SK-N-SH (cell line): ENCODE data around the gene ZBED3. TPM values are rescaled to one million over a fixed set of nuclear protein-coding genes. Genes with fewer than 3 reads are reported as not detected.
"Not testable (repeated sequence)": the region's sequence is repeated elsewhere in the genome, so short reads cannot be mapped to it uniquely, and the experiment has no call there.

ENCODE experiments used
- CTCF ChIA-PET: fragments of 300-600, 350-600 bp; formaldehyde crosslinking; extraction: SDS; loops from one replicate; lab custom pipeline; 2021; lab: Yijun Ruan, JAX
- POLR2A ChIA-PET: fragments of 350-600 bp; sonication (Branson Sonifier 250); formaldehyde crosslinking; extraction: SDS; loops from one replicate; lab custom pipeline; 2020; ENCODE audit warnings: antibody characterized with exemption, inconsistent platforms; lab: Yijun Ruan, JAX
- DNase-seq: peaks from one replicate; pipeline ENCODE4 v3.0.0; 2012
- H2AFZ ChIP-seq: fragments of 200-600 bp; sonication (generic); 2 replicates; pipeline ENCODE4 v1.8.1; 2016; ENCODE audit warnings: antibody characterized with exemption, mild to moderate bottlenecking, low read depth
- H3F3A ChIP-seq: fragments of 200-600 bp; sonication (generic); replicated peaks from 2 replicates; pipeline ENCODE3; 2016; ENCODE audit warnings: antibody characterized with exemption, mild to moderate bottlenecking; ENCODE audit not compliant: insufficient read depth
- H3K27ac ChIP-seq, 2 experiments: fragments of 200-500 bp in 1 of 2; fragments of 200-600 bp in 1 of 2; sonication (Bioruptor generic) in 1 of 2; sonication (generic), shearing (Covaris generic) in 1 of 2; 2 replicates each; pipeline versions ENCODE4 v1.5.1 to v1.6.1; 2014 to 2016; ENCODE audit warnings: low read depth in 2 of 2, inconsistent platforms in 1 of 2, low read length in 1 of 2, mild to moderate bottlenecking in 1 of 2, mixed read lengths in 1 of 2
- H3K27me3 ChIP-seq: fragments of 200-600 bp; sonication (generic), shearing (Covaris generic); 2 replicates; pipeline ENCODE4 v1.6.1; 2016; ENCODE audit warnings: mixed run types; ENCODE audit not compliant: insufficient read depth
- H3K36me3 ChIP-seq, 2 experiments: fragments of 200-500 bp in 1 of 2; fragments of 200-600 bp in 1 of 2; sonication (Bioruptor generic) in 1 of 2; sonication (generic) in 1 of 2; replicated peaks in 1 of 2; 2 replicates each; pipeline versions ENCODE3 to v1.5.1; 2014 to 2016; ENCODE audit warnings: low read length in 1 of 2, mild to moderate bottlenecking in 1 of 2; ENCODE audit not compliant: insufficient read depth in 2 of 2, control insufficient read depth in 1 of 2
- H3K4me1 ChIP-seq, 2 experiments: fragments of 200-500 bp in 1 of 2; fragments of 200-600 bp in 1 of 2; sonication (Bioruptor generic) in 1 of 2; sonication (generic), shearing (Covaris generic) in 1 of 2; 2 replicates each; pipeline versions ENCODE4 v1.5.1 to v1.6.1; 2014 to 2016; ENCODE audit warnings: low read depth in 1 of 2, low read length in 1 of 2, mixed run types in 1 of 2; ENCODE audit not compliant: insufficient read depth in 2 of 2, control insufficient read depth in 1 of 2
- H3K4me2 ChIP-seq: fragments of 200-600 bp; sonication (generic), shearing (Covaris generic); 2 replicates; pipeline ENCODE4 v1.6.1; 2017; ENCODE audit warnings: mixed run types
- H3K4me3 ChIP-seq, 2 experiments: fragments of 200-500 bp in 1 of 2; fragments of 200-600 bp in 1 of 2; sonication (Bioruptor generic) in 1 of 2; sonication (generic), shearing (Covaris generic) in 1 of 2; 2 replicates each; pipeline versions ENCODE4 v1.5.1 to v1.8.1; 2014 to 2016; ENCODE audit warnings: low read depth in 2 of 2, inconsistent platforms in 1 of 2, low read length in 1 of 2, mild to moderate bottlenecking in 1 of 2, mixed read lengths in 1 of 2, moderate library complexity in 1 of 2
- H3K79me2 ChIP-seq: fragments of 200-600 bp; sonication (generic); 2 replicates; pipeline ENCODE4 v1.8.1; 2017; ENCODE audit warnings: mild to moderate bottlenecking; ENCODE audit not compliant: insufficient read depth
- H3K9ac ChIP-seq: fragments of 200-600 bp; sonication (generic); 2 replicates; pipeline ENCODE4 v1.6.1; 2017; ENCODE audit warnings: mixed run types
- H3K9me2 ChIP-seq: fragments of 200-600 bp; sonication (generic); 2 replicates; pipeline ENCODE4 v1.6.1; 2017; ENCODE audit warnings: mixed run types
- H3K9me3 ChIP-seq: fragments of 200-600 bp; sonication (generic); 2 replicates; pipeline ENCODE4 v1.6.1; 2017; ENCODE audit warnings: mixed run types, mild to moderate bottlenecking, moderate library complexity
- H4K20me1 ChIP-seq: fragments of 200-600 bp; sonication (generic); 2 replicates; pipeline ENCODE4 v1.6.1; 2017; ENCODE audit warnings: mild to moderate bottlenecking, mixed run types; ENCODE audit not compliant: insufficient read depth
- FOXJ3 ChIP-seq: sonication (generic); formaldehyde crosslinking; IDR thresholded peaks from 2 replicates; pipeline ENCODE4 v1.5.1; 2020; ENCODE audit warnings: mild to moderate bottlenecking, missing genetic modification reagents
- FOXM1 ChIP-seq: IDR thresholded peaks from 2 replicates; pipeline ENCODE4 v1.4.0; 2012; ENCODE audit warnings: low read depth, mild to moderate bottlenecking
- GABPA ChIP-seq: IDR thresholded peaks from 2 replicates; pipeline ENCODE4 v1.4.0; 2012; ENCODE audit warnings: low read depth, mild to moderate bottlenecking
- MEF2A ChIP-seq: IDR thresholded peaks from 2 replicates; pipeline ENCODE4 v1.4.0; 2012; ENCODE audit warnings: low read depth, borderline replicate concordance
- PBX3 ChIP-seq: IDR thresholded peaks from 2 replicates; pipeline ENCODE4; 2012
- RAD21 ChIP-seq: IDR thresholded peaks from 2 replicates; pipeline ENCODE4 v1.6.1; 2012; ENCODE audit warnings: mild to moderate bottlenecking, low read length
- TAF1 ChIP-seq: IDR thresholded peaks from 2 replicates; pipeline ENCODE4 v1.6.1; 2012; ENCODE audit warnings: low read depth, mild to moderate bottlenecking, low read length, moderate library complexity, borderline replicate concordance
- TCF12 ChIP-seq: IDR thresholded peaks from 2 replicates; pipeline ENCODE4 v1.4.0; 2012
- TEAD4 ChIP-seq: IDR thresholded peaks from 2 replicates; pipeline ENCODE4 v1.4.0; 2012; ENCODE audit warnings: mild to moderate bottlenecking, borderline replicate concordance; ENCODE audit not compliant: insufficient read depth
- YY1 ChIP-seq: IDR thresholded peaks from 2 replicates; pipeline ENCODE4 v1.4.0; 2012; ENCODE audit warnings: low read depth, mild to moderate bottlenecking
- ZBTB33 ChIP-seq: IDR thresholded peaks from 2 replicates; pipeline ENCODE4 v1.4.0; 2012; ENCODE audit warnings: low read depth, borderline replicate concordance
- WGBS: methylation state at CpG from one replicate; pipeline ENCODE4 v1.1.6; 2017; ENCODE audit warnings: low lambda C conversion rate; 5-methylcytosine and 5-hydroxymethylcytosine counted together
- polyA plus RNA-seq, 3 experiments: library from polyadenylated mRNA; depleted of rRNA; stranded (reverse); fragments of >200 nt; gene quantifications; 2 replicates each; pipeline ENCODE4 v1.2.3, GENCODE V29; 2012

ZBED3 gene
- polyA plus RNA-seq, 1 of the 3 experiments (the other 2 are of a cell fraction), result 5.8 TPM

GRCh38 chr5:77120706-77121105 lies 33.6 kb upstream of the ZBED3 start:
- POLR2A ChIA-PET, result no interaction called here
- Histone ChIP-seq H4K20me1 (no peaks in the 10 kb centered on the region), H3K36me3 (no peaks in the 10 kb centered on the region), H3K79me2 (no peaks in the 10 kb centered on the region), H3K27ac (no peak overlapping the region), H3K27me3 (peaks cover 13% of the 10 kb centered on the region; the same call in 1 of the 2 replicates), H3K9me3 (no peaks in the 10 kb centered on the region), H3K9ac (no peak overlapping the region), H3F3A (no peaks in the 10 kb centered on the region), H2AFZ (no peak overlapping the region), H3K9me2 (no peaks in the 10 kb centered on the region), H3K4me3 (no peak overlapping the region), H3K4me2 (no peak overlapping the region), H3K4me1 (no peaks in the 10 kb centered on the region)
- TF ChIP-seq ZBTB33 (no peak), TEAD4 (no peak), GABPA (no peak), YY1 (no peak)
- 61% methylated on average over 2 of the region's 2 CpGs for WGBS
- no peak for DNase-seq
- CTCF ChIA-PET, result interaction anchor here (0.8 to 2.3 kb wide), 2 partner anchors 9 to 24 kb away, joined by 3 to 9 read pairs; no protein-coding TSS in a partner anchor

GRCh38 chr5:77120086-77120485 lies 33.0 kb upstream of the ZBED3 start:
- no peaks in the 10 kb centered on the region for H4K20me1 ChIP-seq
- no peaks in the 10 kb centered on the region for H3K4me1 ChIP-seq
- no peaks in the 10 kb centered on the region for H3K9me2 ChIP-seq
- H3K4me3 ChIP-seq, result no peak overlapping the region
- no peak overlapping the region for H2AFZ ChIP-seq
- POLR2A ChIA-PET, result no interaction called here
- DNase-seq, result no peak
- no peak overlapping the region for H3K4me2 ChIP-seq
- no peaks in the 10 kb centered on the region for H3K36me3 ChIP-seq
- 95% methylated on average over 2 of the region's 2 CpGs for WGBS
- no peak overlapping the region for H3K9ac ChIP-seq
- no peaks in the 10 kb centered on the region for H3K9me3 ChIP-seq
- no peaks in the 10 kb centered on the region for H3F3A ChIP-seq
- H3K79me2 ChIP-seq, result no peaks in the 10 kb centered on the region
- TF ChIP-seq FOXJ3 (CRISPR knock-in tag), result no peak
- TF ChIP-seq, all 33 proteins: peak for 0
- Histone ChIP-seq H3K27ac (no peak overlapping the region), H3K27me3 (peaks cover 10% of the 10 kb centered on the region; the same call in 1 of the 2 replicates)
- CTCF ChIA-PET, result no interaction called here

- 97% methylated on average over 2 of the region's 2 CpGs for WGBS
- TF ChIP-seq MEF2A, result no peak
- no peak for TF ChIP-seq TCF12
- TF ChIP-seq GABPA, result no peak
- no peak for TF ChIP-seq RAD21
- TF ChIP-seq FOXM1, result no peak
- no peak for TF ChIP-seq TAF1
- no peak for TF ChIP-seq PBX3
- no peaks in the 10 kb centered on the region for H3K9me2 ChIP-seq
- H3K9me3 ChIP-seq, result no peaks in the 10 kb centered on the region
- no peaks in the 10 kb centered on the region for H3K36me3 ChIP-seq
- H3K4me2 ChIP-seq, result no peak overlapping the region
- H4K20me1 ChIP-seq, result no peaks in the 10 kb centered on the region
- no peaks in the 10 kb centered on the region for H3K4me1 ChIP-seq
- no peak overlapping the region for H2AFZ ChIP-seq
- H3K27me3 ChIP-seq, result no peaks in the 10 kb centered on the region; the same call in 1 of the 2 replicates
- DNase-seq, result no peak
- ChIA-PET CTCF (no interaction called here), POLR2A (no interaction called here)
- no peak overlapping the region for H3K27ac ChIP-seq
- no peaks in the 10 kb centered on the region for H3F3A ChIP-seq
- H3K9ac ChIP-seq, result no peak overlapping the region
- no peaks in the 10 kb centered on the region for H3K79me2 ChIP-seq
- H3K4me3 ChIP-seq, result no peak overlapping the region
Observed at GRCh38 chr5:77117161-77117560, 30.1 kb upstream of the ZBED3 start.

GRCh38 chr5:77107035-77107434 lies 19.9 kb upstream of the ZBED3 start:
- H3K9ac ChIP-seq, H3K4me2 ChIP-seq, H3K9me2 ChIP-seq, H3K4me1 ChIP-seq, H2AFZ ChIP-seq, POLR2A ChIA-PET, H3K4me3 ChIP-seq, H3K27ac ChIP-seq, DNase-seq, H3F3A ChIP-seq, H3K9me3 ChIP-seq, H3K36me3 ChIP-seq, H3K27me3 ChIP-seq, H4K20me1 ChIP-seq, H3K79me2 ChIP-seq, CTCF ChIA-PET: not testable (repeated sequence)
- 90% methylated on average over 4 of the region's 4 CpGs for WGBS
